ENCODE data around the gene FTCDNL1.
A peak's percentile ranks its signal among the peaks of the same experiment; 100 is the strongest.

The FTCDNL1 gene

GRCh38 chr2:199743415-199744120, 107.4 kb downstream of the FTCDNL1 start:
- DNase-seq: no peak

- no peak for DNase-seq
Measured at GRCh38 chr2:199742884-199743283, 108.1 kb downstream of the FTCDNL1 start.

DNA sequence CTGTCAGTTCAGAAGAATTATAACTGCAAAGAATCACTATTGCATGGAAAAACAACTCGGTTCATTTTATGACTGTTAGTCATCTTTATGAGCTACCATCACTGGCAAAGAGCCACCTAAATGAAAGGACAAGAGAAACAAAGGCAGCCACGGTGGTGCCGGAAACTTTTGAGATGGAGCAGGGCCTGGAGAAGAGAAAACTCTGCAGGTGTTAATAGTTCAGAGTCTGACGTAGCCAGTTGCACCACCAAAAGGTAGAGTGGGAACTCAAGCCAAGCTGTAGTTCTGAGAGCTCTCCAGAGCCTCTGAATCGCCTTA, 110.9 kb downstream of the FTCDNL1 start:
- peak in 1 of 56 donors; percentile 27 for DNase-seq

- peak in 51 of 56 donors; percentile 4 to 87 (median 50) for DNase-seq
Measured at GRCh38 chr2:199739413-199740110, 111.4 kb downstream of the FTCDNL1 start.

- no peak for DNase-seq
Measured at GRCh38 chr2:199738727-199739412, 112.1 kb downstream of the FTCDNL1 start.

DNA sequence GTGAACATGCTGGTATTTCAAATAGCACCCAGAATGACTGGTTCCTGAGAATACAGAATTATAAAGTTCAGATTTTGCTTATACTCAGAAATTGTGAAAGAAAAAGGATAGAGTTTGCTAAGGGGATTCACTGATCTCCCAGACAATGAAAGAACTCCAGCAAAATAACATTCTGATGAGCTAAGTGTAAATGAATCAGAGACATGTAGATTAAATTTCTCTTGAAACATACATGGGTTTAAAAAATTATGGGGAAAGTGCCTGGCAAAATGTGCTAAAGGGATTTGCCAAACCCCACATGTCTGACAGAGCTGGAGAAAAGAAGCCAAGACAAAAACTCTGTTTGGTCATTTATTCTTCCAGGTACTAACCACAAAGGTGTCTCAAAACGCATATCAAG, 116.3 kb downstream of the FTCDNL1 start:
- no peak for DNase-seq

DNA sequence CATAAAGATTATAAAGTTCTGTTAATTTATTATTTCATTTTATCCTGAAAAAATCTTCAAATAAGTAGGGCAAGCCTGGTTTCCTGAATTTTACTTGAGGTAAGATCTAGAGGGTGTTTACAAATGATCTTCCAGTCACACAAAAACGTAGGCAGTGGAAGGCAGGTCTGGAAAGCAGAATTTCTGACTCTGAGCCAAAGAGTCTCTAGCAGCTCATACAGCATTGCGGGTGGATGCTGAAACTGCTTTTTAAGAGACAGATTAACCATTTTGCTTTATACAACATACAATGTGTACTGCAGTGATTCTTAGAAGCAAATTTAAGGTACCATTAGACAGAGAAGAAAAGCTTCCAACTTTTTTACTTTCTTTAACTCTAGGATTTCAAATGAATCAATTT, 117.0 kb downstream of the FTCDNL1 start:
- no peak for DNase-seq

DNA sequence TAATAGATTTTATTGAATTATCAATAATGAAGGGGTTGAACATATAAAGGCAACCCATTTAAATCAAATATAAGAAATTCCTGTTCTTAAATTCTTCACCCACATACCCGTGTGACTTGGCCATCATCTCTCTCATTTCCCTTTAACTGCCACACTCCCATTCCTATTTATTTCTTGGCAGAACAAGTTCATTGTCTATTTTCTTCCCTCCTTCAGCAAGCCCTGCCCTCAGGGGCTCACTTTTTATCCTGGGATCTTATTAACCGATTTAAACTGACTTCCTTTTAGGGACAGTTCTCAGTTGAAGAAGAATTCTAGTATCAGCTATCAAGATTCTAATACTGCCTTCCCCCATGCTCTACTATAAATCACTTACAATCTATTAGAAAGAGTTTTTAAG, 123.2 kb downstream of the FTCDNL1 start:
- no peak for DNase-seq

- no peak for DNase-seq
Measured at GRCh38 chr2:199727306-199727705, 123.7 kb downstream of the FTCDNL1 start.

DNA sequence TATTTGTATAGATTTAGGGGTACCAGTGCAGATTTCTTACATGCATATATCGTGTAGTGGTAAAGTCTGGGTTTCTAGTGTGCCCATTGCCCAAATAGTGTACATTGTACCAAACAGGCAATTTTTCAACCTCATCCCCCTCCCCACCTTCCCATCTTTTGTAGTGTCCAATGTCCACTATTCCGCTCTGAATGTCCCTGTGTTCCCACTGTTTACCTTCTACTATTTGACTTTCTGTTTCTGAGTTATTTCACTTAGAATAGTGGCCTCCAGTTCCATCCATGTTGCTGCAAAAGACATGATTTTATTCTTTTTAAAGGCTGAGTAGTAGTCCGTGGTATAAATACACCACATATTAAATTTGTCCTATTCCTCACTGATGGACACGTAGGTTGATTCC, 132.9 kb downstream of the FTCDNL1 start:
- no peak for DNase-seq

DNA sequence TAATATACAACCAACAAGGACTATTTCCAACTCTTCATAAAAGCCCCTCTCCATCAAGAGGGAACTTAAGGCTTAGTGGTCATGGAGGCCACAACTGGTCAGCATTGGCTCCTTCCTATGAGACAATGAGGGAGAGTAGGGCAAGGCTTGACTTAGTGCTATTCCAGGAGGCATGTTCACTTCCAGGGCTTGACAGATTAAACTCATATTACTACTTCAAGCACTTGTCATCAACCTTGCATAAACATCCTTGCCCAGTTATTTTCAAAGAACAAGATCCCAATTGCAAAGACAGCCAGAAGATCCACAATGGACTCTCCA, 133.4 kb downstream of the FTCDNL1 start:
- DNase-seq: no peak

- peak in 1 of 56 donors; percentile 3 for DNase-seq
Measured at GRCh38 chr2:199716807-199717586, 134.0 kb downstream of the FTCDNL1 start.

GRCh38 chr2:199713746-199714145, 137.2 kb downstream of the FTCDNL1 start:
- no peak for DNase-seq

- DNase-seq: no peak
Measured at GRCh38 chr2:199710551-199710950, 140.4 kb downstream of the FTCDNL1 start.
